HG03457 (cell line): ENCODE results near the gene LTF.
"Not testable (repeated sequence)": the region's sequence is repeated elsewhere in the genome, so short reads cannot be mapped to it uniquely, and the experiment has no call there.

ENCODE experiments used
- ATAC-seq: cut with Tn5 transposase; IDR thresholded peaks from one replicate; pipeline ENCODE4 v1.9.1; 2021; ENCODE audit warnings: moderate number of reproducible peaks; ENCODE audit not compliant: unreplicated experiment

The LTF gene

GRCh38 chr3:46447228-46447985 lies 17.3 kb downstream of the LTF start:
- no peak for ATAC-seq

- ATAC-seq: no peak
These were observed 21.9 kb downstream of the LTF start for GRCh38 chr3:46442576-46443530.

GRCh38 chr3:46440531-46441294 lies 24.0 kb downstream of the LTF start:
- ATAC-seq: peak; percentile 84

GRCh38 chr3:46438831-46439230 lies 25.9 kb downstream of the LTF start:
- no peak for ATAC-seq

- ATAC-seq: no peak
These were observed 29.5 kb downstream of the LTF start for GRCh38 chr3:46435081-46435726.

- no peak for ATAC-seq
These were observed 30.9 kb downstream of the LTF start for GRCh38 chr3:46433841-46434240.

- not testable (repeated sequence) for ATAC-seq
These were observed 31.6 kb downstream of the LTF start for GRCh38 chr3:46433118-46433517.

GRCh38 chr3:46431905-46432304 lies 32.8 kb downstream of the LTF start:
- ATAC-seq: not testable (repeated sequence)

- not testable (repeated sequence) for ATAC-seq
These were observed 33.8 kb downstream of the LTF start for GRCh38 chr3:46430879-46431278.

GRCh38 chr3:46429671-46430070 lies 35.0 kb downstream of the LTF start:
- no peak for ATAC-seq

GRCh38 chr3:46429250-46429649 lies 35.5 kb downstream of the LTF start:
- ATAC-seq: no peak

GRCh38 chr3:46427916-46428833 lies 36.5 kb downstream of the LTF start:
- no peak for ATAC-seq

- not testable (repeated sequence) for ATAC-seq
These were observed 37.3 kb downstream of the LTF start for GRCh38 chr3:46427404-46427803.

- not testable (repeated sequence) for ATAC-seq
These were observed 38.2 kb downstream of the LTF start for GRCh38 chr3:46426476-46426875.

- ATAC-seq: no peak
These were observed 41.1 kb downstream of the LTF start for GRCh38 chr3:46423588-46423987.

GRCh38 chr3:46422617-46423016 lies 42.1 kb downstream of the LTF start:
- ATAC-seq: no peak

GRCh38 chr3:46420931-46421330 lies 43.8 kb downstream of the LTF start:
- ATAC-seq: no peak

- ATAC-seq: no peak
These were observed 44.9 kb downstream of the LTF start for GRCh38 chr3:46419816-46420215.

- ATAC-seq: no peak
These were observed 46.7 kb downstream of the LTF start for GRCh38 chr3:46417841-46418611.
